RWPE2 (cell line): Measurements from ENCODE around the gene RGL3.
A peak's percentile ranks its signal among the peaks of the same experiment; 100 is the strongest.

Experiments used
- ATAC-seq: fragments of 200-7000 bp; cut with Tn5 transposase; 3 replicates; pipeline ENCODE4 v1.9.1; 2021; ENCODE audit warnings: low read depth
- DNase-seq: peaks from one replicate; pipeline ENCODE4 v3.0.0-alpha.2; 2020; ENCODE audit warnings: low spot score
- H3K27ac ChIP-seq: fragments of 450-650 bp; 2 replicates; pipeline ENCODE4 v1.5.1; 2017; ENCODE audit warnings: mild to moderate bottlenecking; ENCODE audit not compliant: poor library complexity, severe bottlenecking
- H3K27me3 ChIP-seq: fragments of 250-450 bp; sonication (Bioruptor Pico); 2 replicates; pipeline ENCODE4 v1.5.1; 2021; ENCODE audit warnings: mild to moderate bottlenecking, moderate library complexity; ENCODE audit not compliant: insufficient read depth, poor library complexity, severe bottlenecking
- H3K36me3 ChIP-seq: fragments of 250-450 bp; sonication (Bioruptor Pico); 2 replicates; pipeline ENCODE4 v1.5.1; 2020; ENCODE audit warnings: low read depth, mild to moderate bottlenecking, moderate library complexity
- H3K4me1 ChIP-seq: fragments of 250-450 bp; sonication (Bioruptor Pico); 2 replicates; pipeline ENCODE4 v1.5.1; 2021; ENCODE audit warnings: mild to moderate bottlenecking, moderate library complexity; ENCODE audit not compliant: insufficient read depth, poor library complexity, severe bottlenecking
- H3K4me3 ChIP-seq: fragments of 250-450 bp; sonication (Bioruptor Pico); 2 replicates; pipeline ENCODE4 v1.5.1; 2021; ENCODE audit warnings: mild to moderate bottlenecking, moderate library complexity; ENCODE audit not compliant: severe bottlenecking
- H3K9me3 ChIP-seq: fragments of 250-450 bp; sonication (Bioruptor Pico); 2 replicates; pipeline ENCODE4 v1.5.1; 2021; ENCODE audit warnings: mild to moderate bottlenecking, moderate library complexity; ENCODE audit not compliant: severe bottlenecking
- TF ChIP-seq, protein P1 (sequence below): fragments of 450-650 bp; IDR thresholded peaks from one replicate; pipeline ENCODE4 v1.5.1; 2017; ENCODE audit warnings: mild to moderate bottlenecking, moderate library complexity; ENCODE audit not compliant: poor library complexity, severe bottlenecking

The RGL3 gene

DNA sequence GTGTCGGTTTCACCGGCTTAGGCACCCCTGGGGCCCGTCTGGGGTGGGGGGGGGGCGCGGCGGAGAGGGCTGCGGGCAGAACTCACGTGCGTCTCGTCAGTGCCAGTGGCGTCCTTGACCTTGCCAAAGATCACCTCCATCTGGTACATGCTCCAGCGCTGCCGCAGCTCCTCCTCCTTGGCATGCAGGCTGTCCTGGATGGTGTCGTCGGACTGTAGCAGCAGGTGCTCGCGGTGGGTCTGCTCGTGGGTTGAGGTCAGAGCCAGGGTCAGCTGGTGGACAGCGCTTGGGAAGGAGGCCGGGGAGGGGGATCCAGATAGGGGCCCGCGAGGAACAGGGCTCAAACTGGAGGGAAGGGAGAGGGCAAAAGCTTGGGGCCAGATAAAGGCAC lies 4.7 kb upstream of the RGL3 start:
- no peaks in the 10 kb centered on the region for H3K27me3 ChIP-seq
- H3K36me3 ChIP-seq = no peaks in the 10 kb centered on the region
- no peak overlapping the region for H3K4me3 ChIP-seq
- ATAC-seq (no peak), DNase-seq (no peak)
- no peaks in the 10 kb centered on the region for H3K9me3 ChIP-seq
- TF ChIP-seq, protein P1, sequence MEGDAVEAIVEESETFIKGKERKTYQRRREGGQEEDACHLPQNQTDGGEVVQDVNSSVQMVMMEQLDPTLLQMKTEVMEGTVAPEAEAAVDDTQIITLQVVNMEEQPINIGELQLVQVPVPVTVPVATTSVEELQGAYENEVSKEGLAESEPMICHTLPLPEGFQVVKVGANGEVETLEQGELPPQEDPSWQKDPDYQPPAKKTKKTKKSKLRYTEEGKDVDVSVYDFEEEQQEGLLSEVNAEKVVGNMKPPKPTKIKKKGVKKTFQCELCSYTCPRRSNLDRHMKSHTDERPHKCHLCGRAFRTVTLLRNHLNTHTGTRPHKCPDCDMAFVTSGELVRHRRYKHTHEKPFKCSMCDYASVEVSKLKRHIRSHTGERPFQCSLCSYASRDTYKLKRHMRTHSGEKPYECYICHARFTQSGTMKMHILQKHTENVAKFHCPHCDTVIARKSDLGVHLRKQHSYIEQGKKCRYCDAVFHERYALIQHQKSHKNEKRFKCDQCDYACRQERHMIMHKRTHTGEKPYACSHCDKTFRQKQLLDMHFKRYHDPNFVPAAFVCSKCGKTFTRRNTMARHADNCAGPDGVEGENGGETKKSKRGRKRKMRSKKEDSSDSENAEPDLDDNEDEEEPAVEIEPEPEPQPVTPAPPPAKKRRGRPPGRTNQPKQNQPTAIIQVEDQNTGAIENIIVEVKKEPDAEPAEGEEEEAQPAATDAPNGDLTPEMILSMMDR = no peak
- H3K4me1 ChIP-seq = peaks cover 4% of the 10 kb centered on the region
- no peak overlapping the region for H3K27ac ChIP-seq

DNA sequence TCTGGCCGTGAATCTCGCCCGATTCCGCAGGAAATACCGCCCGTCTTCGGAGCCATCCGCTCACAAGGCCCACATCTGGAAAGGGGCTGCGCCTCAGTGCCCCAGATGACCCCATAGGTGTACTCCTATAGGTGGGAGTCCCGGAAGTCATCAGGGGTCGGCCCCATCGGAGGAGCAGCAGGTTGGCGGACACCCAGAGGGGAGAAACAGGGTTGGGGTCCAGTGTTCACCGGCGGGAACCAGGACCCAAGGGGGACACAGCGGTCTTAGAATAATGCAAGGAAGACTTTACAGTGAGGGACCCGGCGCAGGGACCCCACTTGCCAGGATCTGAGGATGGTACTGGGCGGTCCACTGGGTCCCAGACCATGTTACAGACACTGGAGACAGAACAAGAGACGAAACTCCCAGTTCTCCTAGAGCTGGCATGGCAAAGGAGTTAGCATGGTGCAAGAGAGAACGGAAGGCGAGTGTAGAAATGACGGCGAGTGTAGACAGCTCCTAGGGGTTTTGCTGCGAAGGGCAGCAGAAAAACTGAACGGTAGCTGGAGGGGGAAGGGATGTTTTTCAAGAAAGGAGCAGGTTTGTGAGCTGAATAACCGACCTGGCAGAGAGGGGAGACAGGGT lies 4.2 kb upstream of the RGL3 start:
- DNase-seq (no peak), ATAC-seq (no peak)
- H3K4me3 ChIP-seq = no peak overlapping the region
- no peaks in the 10 kb centered on the region for H3K27me3 ChIP-seq
- TF ChIP-seq, protein P1 = no peak
- H3K4me1 ChIP-seq = peaks cover 4% of the 10 kb centered on the region
- no peak overlapping the region for H3K27ac ChIP-seq
- no peaks in the 10 kb centered on the region for H3K9me3 ChIP-seq
- no peaks in the 10 kb centered on the region for H3K36me3 ChIP-seq

DNA sequence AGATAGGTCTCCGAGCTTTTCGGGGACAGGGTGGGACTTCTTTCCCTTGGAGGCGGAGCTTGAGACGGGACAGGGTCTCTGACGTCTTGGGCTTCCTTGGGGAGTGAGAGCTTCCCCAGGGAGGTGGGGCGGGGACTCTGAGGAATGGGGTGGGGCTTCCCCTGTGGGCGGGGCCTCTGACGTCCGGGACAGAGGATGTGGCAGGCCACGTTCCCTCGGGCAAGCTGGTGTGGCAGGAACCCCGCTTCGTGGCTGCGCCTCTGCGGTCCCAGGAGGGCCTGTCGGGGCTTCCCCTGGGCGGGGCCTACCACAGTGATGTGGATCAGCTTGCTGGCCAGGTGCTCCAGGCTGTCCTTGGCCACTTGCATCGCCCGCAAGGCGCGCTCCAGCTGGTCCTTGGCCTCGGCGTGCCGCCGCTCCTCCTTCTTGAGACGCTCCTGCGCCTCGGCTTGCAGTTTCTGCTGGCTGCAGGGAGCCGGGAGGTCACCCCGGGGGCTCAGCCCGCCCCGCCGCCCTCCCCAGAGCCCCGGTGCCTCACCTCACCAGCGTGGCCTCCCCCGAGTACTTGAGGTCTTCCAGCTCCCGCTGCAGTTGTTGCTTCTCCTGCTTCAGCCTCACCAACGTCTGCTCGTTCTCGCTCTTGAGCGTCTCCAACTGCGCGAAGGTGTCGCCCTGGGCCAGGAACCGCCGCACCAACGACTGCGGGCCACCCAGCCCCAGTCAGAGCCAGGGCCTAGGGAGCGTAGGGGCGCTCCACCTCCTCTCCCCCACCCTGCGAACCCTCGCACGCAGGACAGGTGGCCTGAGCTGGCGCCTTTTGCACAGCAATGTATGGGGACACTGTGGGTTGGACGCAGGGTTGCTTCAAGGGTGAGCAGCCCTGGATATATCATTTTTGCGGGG lies 3.3 kb upstream of the RGL3 start:
- DNase-seq (peak; percentile 95), ATAC-seq (peak; percentile 81)
- H3K27ac ChIP-seq = no peak overlapping the region
- H3K27me3 ChIP-seq = no peaks in the 10 kb centered on the region
- no peaks in the 10 kb centered on the region for H3K36me3 ChIP-seq
- no peaks in the 10 kb centered on the region for H3K9me3 ChIP-seq
- TF ChIP-seq, protein P1 = no peak
- H3K4me3 ChIP-seq = peak overlapping the region; percentile 21
- peaks cover 4% of the 10 kb centered on the region for H3K4me1 ChIP-seq

DNA sequence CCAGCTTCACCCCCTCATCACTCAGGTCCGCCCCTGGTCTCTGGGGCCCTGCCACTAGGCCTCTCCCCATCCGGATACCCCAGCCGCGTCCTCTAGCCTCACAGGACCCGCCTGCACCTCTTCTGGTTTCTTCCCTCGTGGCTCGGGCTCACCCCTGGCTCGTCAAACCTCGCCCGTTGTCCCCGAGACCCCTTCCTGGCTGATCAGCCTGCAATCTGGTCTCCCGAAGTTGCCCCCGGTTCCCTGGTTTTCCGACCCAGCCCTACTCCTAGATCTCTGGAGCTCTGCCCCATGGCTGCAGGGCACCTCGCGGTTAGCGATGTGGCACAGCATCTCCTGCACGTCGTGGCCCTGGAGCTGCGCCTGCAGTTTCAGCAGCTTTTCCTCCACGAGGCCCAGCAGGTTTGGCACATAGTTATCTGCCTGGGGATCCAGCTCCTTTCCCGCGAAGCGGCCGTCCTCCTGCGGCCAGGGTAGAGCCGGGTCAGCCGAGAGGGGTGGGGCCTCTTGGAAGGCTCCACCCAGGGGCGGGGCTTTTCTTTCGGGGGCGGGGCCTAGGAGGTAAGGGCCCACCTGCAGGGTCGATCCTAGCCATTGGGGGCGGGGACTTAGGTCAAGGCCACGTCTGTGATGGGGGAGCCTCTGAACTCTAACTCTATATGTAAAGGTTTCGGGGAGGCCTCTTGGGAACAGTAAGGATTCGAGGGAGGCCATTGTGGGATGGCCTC lies 2.4 kb upstream of the RGL3 start:
- TF ChIP-seq, protein P1 = no peak
- Histone ChIP-seq H3K9me3 (no peaks in the 10 kb centered on the region), H3K4me1 (peaks cover 4% of the 10 kb centered on the region), H3K36me3 (no peaks in the 10 kb centered on the region), H3K4me3 (peak overlapping the region; percentile 21), H3K27me3 (no peaks in the 10 kb centered on the region), H3K27ac (no peak overlapping the region)
- DNase-seq (peak; percentile 64), ATAC-seq (peak; percentile 47)
